WTC11 (cell line): ENCODE data around the gene PAX9. TPM values are rescaled to one million over a fixed set of nuclear protein-coding genes. Genes with fewer than 3 reads are reported as not detected.
A peak's percentile ranks its signal among the peaks of the same experiment; 100 is the strongest.

Source experiments
- ATAC-seq: fragments of 200-7000 bp; cut with Tn5 transposase; 2 replicates; pipeline ENCODE4 v1.10.0; 2021; ENCODE audit warnings: mild to moderate bottlenecking, moderate library complexity
- CTCF ChIA-PET: fragments of 300-600 bp; sonication (Branson Sonifier 250); formaldehyde crosslinking; loops from one replicate; lab custom pipeline; 2021; ENCODE audit warnings: antibody characterized with exemption; lab: Charles Lee
- POLR2A ChIA-PET: fragments of 350-600 bp; sonication (Branson Sonifier 250); formaldehyde crosslinking; loops from one replicate; lab custom pipeline; 2021; ENCODE audit warnings: antibody characterized with exemption; lab: Charles Lee
- DNase-seq: peaks from one replicate; pipeline ENCODE4 v3.0.0; 2021; ENCODE audit warnings: low spot score
- H3K27ac Mint-ChIP-seq: 2 replicates; pipeline ENCODE4 v1.8.0; 2021; ENCODE audit warnings: mixed read lengths
- H3K27me3 Mint-ChIP-seq: 2 replicates; pipeline ENCODE4 v1.8.0; 2021; ENCODE audit warnings: low read depth, mild to moderate bottlenecking, moderate library complexity, mixed read lengths
- H3K36me3 Mint-ChIP-seq: 2 replicates; pipeline ENCODE4 v1.8.0; 2021; ENCODE audit warnings: mixed read lengths
- H3K4me1 Mint-ChIP-seq: 2 replicates; pipeline ENCODE4 v1.8.0; 2022; ENCODE audit warnings: mixed read lengths
- H3K4me3 Mint-ChIP-seq: 2 replicates; pipeline ENCODE4 v1.8.0; 2021; ENCODE audit warnings: mild to moderate bottlenecking, moderate library complexity, mixed read lengths
- H3K9me3 Mint-ChIP-seq: 2 replicates; pipeline ENCODE4 v1.8.0; 2021; ENCODE audit warnings: mixed read lengths
- ESRRA ChIP-seq: sonication (generic); formaldehyde crosslinking; IDR thresholded peaks from 2 replicates; pipeline ENCODE4 v1.8.1; 2022; ENCODE audit warnings: mild to moderate bottlenecking, missing genetic modification reagents, borderline replicate concordance
- FOXK1 ChIP-seq: sonication (generic); formaldehyde crosslinking; IDR thresholded peaks from 2 replicates; pipeline ENCODE4 v1.8.0; 2022; ENCODE audit warnings: mild to moderate bottlenecking, moderate library complexity, missing genetic modification reagents
- MXD4 ChIP-seq: fragments of 250-450 bp; sonication (Bioruptor Pico); IDR thresholded peaks from 2 replicates; pipeline ENCODE4 v1.8.0; 2021; ENCODE audit warnings: mild to moderate bottlenecking, moderate library complexity, borderline replicate concordance
- TCF7 ChIP-seq: sonication (generic); formaldehyde crosslinking; IDR thresholded peaks from 2 replicates; pipeline ENCODE4 v1.8.0; 2022; ENCODE audit warnings: mild to moderate bottlenecking, low read depth, missing genetic modification reagents, moderate library complexity
- TEAD4 ChIP-seq: sonication (generic); formaldehyde crosslinking; IDR thresholded peaks from 2 replicates; pipeline ENCODE4 v1.8.0; 2022; ENCODE audit warnings: mild to moderate bottlenecking, missing genetic modification reagents
- ZBTB21 ChIP-seq: sonication (generic); formaldehyde crosslinking; IDR thresholded peaks from 2 replicates; pipeline ENCODE4 v1.8.1; 2023; ENCODE audit warnings: mild to moderate bottlenecking, missing genetic modification reagents, borderline replicate concordance
- ZNF671 ChIP-seq: fragments of 250-450 bp; sonication (Bioruptor Pico); IDR thresholded peaks from 2 replicates; pipeline ENCODE4 v1.8.0; 2021; ENCODE audit warnings: mild to moderate bottlenecking
- total RNA-seq: library from RNA; stranded (reverse); gene quantifications from 3 replicates; pipeline ENCODE4 v1.2.3, GENCODE V29; 2021
- TF ChIP-seq, protein P1 (sequence below): sonication (generic); formaldehyde crosslinking; IDR thresholded peaks from 2 replicates; pipeline ENCODE4 v1.8.1; 2022; ENCODE audit warnings: mild to moderate bottlenecking, missing genetic modification reagents, moderate library complexity, borderline replicate concordance
- TF ChIP-seq, protein P2 (sequence below): sonication (generic); formaldehyde crosslinking; IDR thresholded peaks from 2 replicates; pipeline ENCODE4 v1.8.0; 2023; ENCODE audit warnings: missing genetic modification reagents
- TF ChIP-seq, protein P3 (sequence below): sonication (generic); formaldehyde crosslinking; IDR thresholded peaks from 2 replicates; pipeline ENCODE4 v1.8.0; 2023; ENCODE audit warnings: mild to moderate bottlenecking, missing genetic modification reagents
- TF ChIP-seq, protein P4 (sequence below): sonication (generic); formaldehyde crosslinking; conservative IDR thresholded peaks from 2 replicates; pipeline ENCODE4 v1.8.1; 2022; ENCODE audit warnings: mild to moderate bottlenecking, missing genetic modification reagents
- TF ChIP-seq, protein P5 (sequence below): sonication (generic); formaldehyde crosslinking; IDR thresholded peaks from 2 replicates; pipeline ENCODE4 v1.8.1; 2023; ENCODE audit warnings: mild to moderate bottlenecking, missing genetic modification reagents, moderate library complexity
- TF ChIP-seq, protein P6 (sequence below): fragments of 250-450 bp; sonication (Bioruptor Pico); IDR thresholded peaks from 2 replicates; pipeline ENCODE4 v1.9.0; 2021; ENCODE audit warnings: mild to moderate bottlenecking
- TF ChIP-seq, protein P7 (sequence below): sonication (generic); formaldehyde crosslinking; IDR thresholded peaks from 2 replicates; pipeline ENCODE4 v1.8.1; 2022; ENCODE audit warnings: low read depth, mild to moderate bottlenecking, moderate library complexity, missing genetic modification reagents, borderline replicate concordance
- TF ChIP-seq, protein P8 (sequence below): sonication (generic); formaldehyde crosslinking; IDR thresholded peaks from 2 replicates; pipeline ENCODE4 v1.8.1; 2023; ENCODE audit warnings: mild to moderate bottlenecking, missing genetic modification reagents
- TF ChIP-seq, protein P9 (sequence below): fragments of 250-450 bp; sonication (Bioruptor Pico); IDR thresholded peaks from 2 replicates; pipeline ENCODE4 v2.1.2; 2022; ENCODE audit warnings: mild to moderate bottlenecking, moderate library complexity
- TF ChIP-seq, protein P10 (sequence below): sonication (generic); formaldehyde crosslinking; IDR thresholded peaks from 2 replicates; pipeline ENCODE4 v1.8.0; 2022; ENCODE audit warnings: mild to moderate bottlenecking, missing genetic modification reagents
- TF ChIP-seq, protein P11 (sequence below): sonication (generic); formaldehyde crosslinking; IDR thresholded peaks from 2 replicates; pipeline ENCODE4 v1.8.0; 2022; ENCODE audit warnings: mild to moderate bottlenecking, missing genetic modification reagents

The PAX9 gene
- total RNA-seq, 1 experiment from 2014 or later, result not detected

DNA sequence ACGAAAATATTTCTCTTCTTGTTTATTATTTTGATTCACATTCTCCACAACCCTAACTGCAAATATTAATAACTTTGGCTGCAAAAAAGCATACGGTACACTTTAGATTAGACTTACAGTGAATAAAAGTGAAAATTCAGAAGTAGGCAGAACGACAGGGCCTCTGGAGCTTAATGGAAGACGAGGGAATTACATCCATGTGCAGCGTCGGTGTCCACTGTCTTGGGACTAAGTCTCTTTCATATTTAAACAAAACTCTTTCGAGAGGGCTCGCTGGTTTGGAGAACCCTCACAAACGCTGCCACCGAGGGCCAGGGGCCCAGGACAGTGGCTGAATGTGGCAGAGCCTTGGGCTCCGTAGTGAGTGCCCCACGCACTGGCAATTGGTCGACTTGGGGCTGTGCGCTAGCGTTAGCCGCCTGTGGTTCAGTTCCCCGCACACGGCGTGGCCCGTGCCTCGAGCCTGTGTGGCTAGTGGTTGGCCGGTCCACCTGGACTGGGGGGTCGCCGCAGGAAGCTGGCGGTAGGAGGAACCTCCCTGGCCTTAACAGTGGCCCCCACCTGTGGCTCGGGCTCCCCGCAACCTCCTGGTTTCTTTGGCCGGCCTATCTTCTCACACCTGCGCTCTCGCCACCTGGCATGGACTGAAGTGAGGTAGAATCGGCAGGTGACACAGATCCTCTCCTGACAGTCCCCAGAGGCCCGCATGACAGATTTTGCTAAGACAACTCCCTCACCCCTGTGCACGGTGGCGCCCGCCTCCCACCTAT lies 739 bp upstream of the PAX9 start:
- Mint-ChIP-seq H3K4me3 (peak overlapping the region; percentile 76), H3K9me3 (no peaks in the 10 kb centered on the region), H3K27ac (no peak overlapping the region), H3K36me3 (no peaks in the 10 kb centered on the region), H3K27me3 (peaks cover 100% of the 10 kb centered on the region), H3K4me1 (peaks cover 60% of the 10 kb centered on the region)
- CTCF ChIA-PET, result interaction anchor here (0.7 to 3.3 kb wide), 13 partner anchors 11 to 927 kb away, joined by 3 to 21 read pairs (median 4); no protein-coding TSS in a partner anchor
- POLR2A ChIA-PET, result interaction anchor here (0.8 kb wide), 1 partner anchor 281 kb away, joined by 3 read pairs; no protein-coding TSS in a partner anchor
- TF ChIP-seq ZBTB21 (no peak), ESRRA (CRISPR knock-in tag) (no peak), TEAD4 (CRISPR knock-in tag) (no peak), ZNF671 (CRISPR knock-in tag) (no peak), TCF7 (CRISPR knock-in tag) (no peak), FOXK1 (no peak), MXD4 (no peak)
- TF ChIP-seq, protein P1, sequence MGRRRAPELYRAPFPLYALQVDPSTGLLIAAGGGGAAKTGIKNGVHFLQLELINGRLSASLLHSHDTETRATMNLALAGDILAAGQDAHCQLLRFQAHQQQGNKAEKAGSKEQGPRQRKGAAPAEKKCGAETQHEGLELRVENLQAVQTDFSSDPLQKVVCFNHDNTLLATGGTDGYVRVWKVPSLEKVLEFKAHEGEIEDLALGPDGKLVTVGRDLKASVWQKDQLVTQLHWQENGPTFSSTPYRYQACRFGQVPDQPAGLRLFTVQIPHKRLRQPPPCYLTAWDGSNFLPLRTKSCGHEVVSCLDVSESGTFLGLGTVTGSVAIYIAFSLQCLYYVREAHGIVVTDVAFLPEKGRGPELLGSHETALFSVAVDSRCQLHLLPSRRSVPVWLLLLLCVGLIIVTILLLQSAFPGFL (CRISPR knock-in tag), result no peak
- TF ChIP-seq, protein P2, sequence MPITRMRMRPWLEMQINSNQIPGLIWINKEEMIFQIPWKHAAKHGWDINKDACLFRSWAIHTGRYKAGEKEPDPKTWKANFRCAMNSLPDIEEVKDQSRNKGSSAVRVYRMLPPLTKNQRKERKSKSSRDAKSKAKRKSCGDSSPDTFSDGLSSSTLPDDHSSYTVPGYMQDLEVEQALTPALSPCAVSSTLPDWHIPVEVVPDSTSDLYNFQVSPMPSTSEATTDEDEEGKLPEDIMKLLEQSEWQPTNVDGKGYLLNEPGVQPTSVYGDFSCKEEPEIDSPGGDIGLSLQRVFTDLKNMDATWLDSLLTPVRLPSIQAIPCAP (CRISPR knock-in tag), result no peak
- TF ChIP-seq, protein P3, sequence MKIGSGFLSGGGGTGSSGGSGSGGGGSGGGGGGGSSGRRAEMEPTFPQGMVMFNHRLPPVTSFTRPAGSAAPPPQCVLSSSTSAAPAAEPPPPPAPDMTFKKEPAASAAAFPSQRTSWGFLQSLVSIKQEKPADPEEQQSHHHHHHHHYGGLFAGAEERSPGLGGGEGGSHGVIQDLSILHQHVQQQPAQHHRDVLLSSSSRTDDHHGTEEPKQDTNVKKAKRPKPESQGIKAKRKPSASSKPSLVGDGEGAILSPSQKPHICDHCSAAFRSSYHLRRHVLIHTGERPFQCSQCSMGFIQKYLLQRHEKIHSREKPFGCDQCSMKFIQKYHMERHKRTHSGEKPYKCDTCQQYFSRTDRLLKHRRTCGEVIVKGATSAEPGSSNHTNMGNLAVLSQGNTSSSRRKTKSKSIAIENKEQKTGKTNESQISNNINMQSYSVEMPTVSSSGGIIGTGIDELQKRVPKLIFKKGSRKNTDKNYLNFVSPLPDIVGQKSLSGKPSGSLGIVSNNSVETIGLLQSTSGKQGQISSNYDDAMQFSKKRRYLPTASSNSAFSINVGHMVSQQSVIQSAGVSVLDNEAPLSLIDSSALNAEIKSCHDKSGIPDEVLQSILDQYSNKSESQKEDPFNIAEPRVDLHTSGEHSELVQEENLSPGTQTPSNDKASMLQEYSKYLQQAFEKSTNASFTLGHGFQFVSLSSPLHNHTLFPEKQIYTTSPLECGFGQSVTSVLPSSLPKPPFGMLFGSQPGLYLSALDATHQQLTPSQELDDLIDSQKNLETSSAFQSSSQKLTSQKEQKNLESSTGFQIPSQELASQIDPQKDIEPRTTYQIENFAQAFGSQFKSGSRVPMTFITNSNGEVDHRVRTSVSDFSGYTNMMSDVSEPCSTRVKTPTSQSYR, result no peak
- TF ChIP-seq, protein P4, sequence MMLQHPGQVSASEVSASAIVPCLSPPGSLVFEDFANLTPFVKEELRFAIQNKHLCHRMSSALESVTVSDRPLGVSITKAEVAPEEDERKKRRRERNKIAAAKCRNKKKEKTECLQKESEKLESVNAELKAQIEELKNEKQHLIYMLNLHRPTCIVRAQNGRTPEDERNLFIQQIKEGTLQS (CRISPR knock-in tag), result no peak
- TF ChIP-seq, protein P5, sequence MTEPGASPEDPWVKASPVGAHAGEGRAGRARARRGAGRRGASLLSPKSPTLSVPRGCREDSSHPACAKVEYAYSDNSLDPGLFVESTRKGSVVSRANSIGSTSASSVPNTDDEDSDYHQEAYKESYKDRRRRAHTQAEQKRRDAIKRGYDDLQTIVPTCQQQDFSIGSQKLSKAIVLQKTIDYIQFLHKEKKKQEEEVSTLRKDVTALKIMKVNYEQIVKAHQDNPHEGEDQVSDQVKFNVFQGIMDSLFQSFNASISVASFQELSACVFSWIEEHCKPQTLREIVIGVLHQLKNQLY (CRISPR knock-in tag), result no peak
- TF ChIP-seq, protein P6, sequence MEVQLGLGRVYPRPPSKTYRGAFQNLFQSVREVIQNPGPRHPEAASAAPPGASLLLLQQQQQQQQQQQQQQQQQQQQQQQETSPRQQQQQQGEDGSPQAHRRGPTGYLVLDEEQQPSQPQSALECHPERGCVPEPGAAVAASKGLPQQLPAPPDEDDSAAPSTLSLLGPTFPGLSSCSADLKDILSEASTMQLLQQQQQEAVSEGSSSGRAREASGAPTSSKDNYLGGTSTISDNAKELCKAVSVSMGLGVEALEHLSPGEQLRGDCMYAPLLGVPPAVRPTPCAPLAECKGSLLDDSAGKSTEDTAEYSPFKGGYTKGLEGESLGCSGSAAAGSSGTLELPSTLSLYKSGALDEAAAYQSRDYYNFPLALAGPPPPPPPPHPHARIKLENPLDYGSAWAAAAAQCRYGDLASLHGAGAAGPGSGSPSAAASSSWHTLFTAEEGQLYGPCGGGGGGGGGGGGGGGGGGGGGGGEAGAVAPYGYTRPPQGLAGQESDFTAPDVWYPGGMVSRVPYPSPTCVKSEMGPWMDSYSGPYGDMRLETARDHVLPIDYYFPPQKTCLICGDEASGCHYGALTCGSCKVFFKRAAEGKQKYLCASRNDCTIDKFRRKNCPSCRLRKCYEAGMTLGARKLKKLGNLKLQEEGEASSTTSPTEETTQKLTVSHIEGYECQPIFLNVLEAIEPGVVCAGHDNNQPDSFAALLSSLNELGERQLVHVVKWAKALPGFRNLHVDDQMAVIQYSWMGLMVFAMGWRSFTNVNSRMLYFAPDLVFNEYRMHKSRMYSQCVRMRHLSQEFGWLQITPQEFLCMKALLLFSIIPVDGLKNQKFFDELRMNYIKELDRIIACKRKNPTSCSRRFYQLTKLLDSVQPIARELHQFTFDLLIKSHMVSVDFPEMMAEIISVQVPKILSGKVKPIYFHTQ (CRISPR knock-in tag), result no peak
- TF ChIP-seq, protein P7, sequence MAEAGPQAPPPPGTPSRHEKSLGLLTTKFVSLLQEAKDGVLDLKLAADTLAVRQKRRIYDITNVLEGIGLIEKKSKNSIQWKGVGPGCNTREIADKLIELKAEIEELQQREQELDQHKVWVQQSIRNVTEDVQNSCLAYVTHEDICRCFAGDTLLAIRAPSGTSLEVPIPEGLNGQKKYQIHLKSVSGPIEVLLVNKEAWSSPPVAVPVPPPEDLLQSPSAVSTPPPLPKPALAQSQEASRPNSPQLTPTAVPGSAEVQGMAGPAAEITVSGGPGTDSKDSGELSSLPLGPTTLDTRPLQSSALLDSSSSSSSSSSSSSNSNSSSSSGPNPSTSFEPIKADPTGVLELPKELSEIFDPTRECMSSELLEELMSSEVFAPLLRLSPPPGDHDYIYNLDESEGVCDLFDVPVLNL (CRISPR knock-in tag), result no peak
- TF ChIP-seq, protein P8, sequence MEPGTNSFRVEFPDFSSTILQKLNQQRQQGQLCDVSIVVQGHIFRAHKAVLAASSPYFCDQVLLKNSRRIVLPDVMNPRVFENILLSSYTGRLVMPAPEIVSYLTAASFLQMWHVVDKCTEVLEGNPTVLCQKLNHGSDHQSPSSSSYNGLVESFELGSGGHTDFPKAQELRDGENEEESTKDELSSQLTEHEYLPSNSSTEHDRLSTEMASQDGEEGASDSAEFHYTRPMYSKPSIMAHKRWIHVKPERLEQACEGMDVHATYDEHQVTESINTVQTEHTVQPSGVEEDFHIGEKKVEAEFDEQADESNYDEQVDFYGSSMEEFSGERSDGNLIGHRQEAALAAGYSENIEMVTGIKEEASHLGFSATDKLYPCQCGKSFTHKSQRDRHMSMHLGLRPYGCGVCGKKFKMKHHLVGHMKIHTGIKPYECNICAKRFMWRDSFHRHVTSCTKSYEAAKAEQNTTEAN (CRISPR knock-in tag), result no peak
- TF ChIP-seq, protein P9, sequence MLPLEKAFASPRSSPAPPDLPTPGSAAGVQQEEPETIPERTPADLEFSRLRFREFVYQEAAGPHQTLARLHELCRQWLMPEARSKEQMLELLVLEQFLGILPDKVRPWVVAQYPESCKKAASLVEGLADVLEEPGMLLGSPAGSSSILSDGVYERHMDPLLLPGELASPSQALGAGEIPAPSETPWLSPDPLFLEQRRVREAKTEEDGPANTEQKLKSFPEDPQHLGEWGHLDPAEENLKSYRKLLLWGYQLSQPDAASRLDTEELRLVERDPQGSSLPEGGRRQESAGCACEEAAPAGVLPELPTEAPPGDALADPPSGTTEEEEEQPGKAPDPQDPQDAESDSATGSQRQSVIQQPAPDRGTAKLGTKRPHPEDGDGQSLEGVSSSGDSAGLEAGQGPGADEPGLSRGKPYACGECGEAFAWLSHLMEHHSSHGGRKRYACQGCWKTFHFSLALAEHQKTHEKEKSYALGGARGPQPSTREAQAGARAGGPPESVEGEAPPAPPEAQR (CRISPR knock-in tag), result no peak
- TF ChIP-seq, protein P10, sequence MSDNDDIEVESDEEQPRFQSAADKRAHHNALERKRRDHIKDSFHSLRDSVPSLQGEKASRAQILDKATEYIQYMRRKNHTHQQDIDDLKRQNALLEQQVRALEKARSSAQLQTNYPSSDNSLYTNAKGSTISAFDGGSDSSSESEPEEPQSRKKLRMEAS (CRISPR knock-in tag), result no peak
- TF ChIP-seq, protein P11, sequence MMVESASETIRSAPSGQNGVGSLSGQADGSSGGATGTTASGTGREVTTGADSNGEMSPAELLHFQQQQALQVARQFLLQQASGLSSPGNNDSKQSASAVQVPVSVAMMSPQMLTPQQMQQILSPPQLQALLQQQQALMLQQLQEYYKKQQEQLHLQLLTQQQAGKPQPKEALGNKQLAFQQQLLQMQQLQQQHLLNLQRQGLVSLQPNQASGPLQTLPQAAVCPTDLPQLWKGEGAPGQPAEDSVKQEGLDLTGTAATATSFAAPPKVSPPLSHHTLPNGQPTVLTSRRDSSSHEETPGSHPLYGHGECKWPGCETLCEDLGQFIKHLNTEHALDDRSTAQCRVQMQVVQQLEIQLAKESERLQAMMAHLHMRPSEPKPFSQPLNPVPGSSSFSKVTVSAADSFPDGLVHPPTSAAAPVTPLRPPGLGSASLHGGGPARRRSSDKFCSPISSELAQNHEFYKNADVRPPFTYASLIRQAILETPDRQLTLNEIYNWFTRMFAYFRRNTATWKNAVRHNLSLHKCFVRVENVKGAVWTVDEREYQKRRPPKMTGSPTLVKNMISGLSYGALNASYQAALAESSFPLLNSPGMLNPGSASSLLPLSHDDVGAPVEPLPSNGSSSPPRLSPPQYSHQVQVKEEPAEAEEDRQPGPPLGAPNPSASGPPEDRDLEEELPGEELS (CRISPR knock-in tag), result no peak
- ATAC-seq, result peak; percentile 0; the same call in 1 of the 2 replicates
- DNase-seq, result peak; percentile 33
